ELF-1 (cell line): Measurements from ENCODE around the gene PACS2.
"Not testable (repeated sequence)": the region's sequence is repeated elsewhere in the genome, so short reads cannot be mapped to it uniquely, and the experiment has no call there.

Source experiments
- DNase-seq: peaks from one replicate; pipeline ENCODE4 v3.0.0-alpha.2; 2016; ENCODE audit warnings: low read depth, low spot score

Gene PACS2

DNA sequence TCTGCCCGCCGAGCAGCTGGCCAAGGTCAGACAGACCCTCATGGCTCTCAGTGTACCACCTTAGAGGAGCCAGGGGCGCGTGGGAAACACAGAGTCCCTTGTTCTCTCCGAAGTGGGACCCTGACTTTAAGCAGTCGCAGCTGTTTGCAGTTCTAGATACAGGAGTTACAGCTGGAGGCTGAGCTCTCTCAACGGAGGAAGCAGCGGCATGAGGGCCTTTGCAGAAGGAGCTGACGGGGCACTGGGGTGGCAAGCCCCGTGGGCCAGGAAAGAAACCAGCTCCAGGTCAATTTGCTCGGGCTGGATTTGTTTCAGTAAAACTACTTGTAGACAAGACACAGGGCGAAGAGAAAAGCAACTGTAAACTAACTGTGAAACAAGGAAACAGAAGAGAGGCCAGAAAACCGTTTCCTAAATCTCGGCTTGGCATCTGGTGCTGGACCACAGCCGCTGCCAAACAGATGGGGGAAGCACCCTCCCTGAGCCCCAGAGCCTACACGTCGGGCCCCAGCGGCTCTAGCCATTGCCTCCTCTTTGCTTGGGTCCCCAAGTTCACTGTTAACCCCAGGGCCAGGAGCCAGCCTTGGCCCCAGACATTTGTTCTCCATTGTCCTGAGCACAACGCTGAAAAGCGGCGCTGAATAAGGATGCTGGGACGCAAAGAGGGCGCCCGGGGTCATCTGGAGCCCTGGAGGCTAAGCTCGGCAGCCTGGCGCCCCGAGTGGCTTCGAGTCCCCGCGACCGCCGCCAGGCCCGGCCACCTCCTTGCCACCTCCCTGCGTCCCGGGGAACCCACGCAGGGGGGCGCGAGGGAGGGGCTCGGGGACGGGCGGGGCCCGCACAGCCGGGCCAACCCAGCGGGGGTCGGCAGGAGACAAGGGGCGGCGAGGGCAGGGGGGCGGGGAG lies 914 bp upstream of the PACS2 start:
- DNase-seq = no peak

DNA sequence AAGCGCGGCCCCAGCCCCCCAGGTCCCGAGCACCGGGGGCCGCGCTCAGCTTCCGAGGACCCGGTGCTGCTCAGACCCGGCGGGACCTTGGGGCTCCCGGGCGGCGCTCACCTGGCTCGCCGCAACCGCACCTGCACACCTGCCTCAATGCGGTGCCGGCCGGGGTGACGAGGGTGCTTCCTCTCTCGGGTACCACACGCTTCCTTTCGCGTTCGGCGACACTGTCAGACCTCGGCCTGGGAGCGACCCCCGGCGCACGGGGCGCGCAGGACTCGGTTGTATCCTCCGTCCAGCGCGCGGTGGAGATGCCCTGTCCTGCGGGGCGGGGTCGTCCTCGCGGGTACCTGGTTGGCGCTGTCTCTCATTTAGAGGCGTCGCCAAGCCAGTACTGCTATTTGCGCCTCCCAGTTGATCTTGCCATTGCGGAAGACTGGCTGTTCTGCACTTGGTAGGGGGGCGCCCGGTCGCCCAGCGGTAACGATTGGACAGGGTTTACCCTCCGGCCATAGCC lies 718 bp downstream of the PACS2 start:
- DNase-seq = no peak

DNA sequence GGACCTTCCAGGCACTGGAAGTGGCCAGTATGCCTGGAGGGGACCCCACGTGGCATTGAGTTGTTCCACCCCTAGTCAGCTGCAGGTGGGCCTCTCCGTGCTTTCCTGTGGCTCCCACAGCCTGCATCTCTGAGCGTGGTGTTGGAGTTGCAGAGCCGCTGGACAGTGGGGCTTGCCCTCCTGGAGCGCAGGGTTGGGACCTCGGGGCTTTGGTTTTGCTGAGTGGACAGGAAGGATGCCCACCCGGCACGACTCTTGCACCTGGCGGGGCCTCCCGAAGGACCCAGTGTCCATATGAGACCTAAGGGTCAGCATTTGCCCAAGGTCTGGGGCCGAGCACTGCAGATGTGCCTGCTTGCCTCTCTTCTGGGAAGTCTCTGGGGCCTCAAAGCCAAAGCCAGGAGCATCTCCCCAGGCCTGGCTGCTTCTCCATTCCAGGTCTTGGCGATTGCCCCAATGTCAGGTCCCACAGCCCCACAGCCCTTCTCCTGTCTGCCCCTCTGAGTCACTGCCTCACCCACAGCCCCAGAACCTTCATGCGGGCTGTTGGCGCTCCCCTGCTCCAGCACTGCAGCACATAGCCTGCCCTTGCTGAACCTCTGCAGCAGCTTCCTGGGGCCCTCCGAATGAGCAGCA lies 1.5 kb downstream of the PACS2 start:
- DNase-seq = no peak

DNA sequence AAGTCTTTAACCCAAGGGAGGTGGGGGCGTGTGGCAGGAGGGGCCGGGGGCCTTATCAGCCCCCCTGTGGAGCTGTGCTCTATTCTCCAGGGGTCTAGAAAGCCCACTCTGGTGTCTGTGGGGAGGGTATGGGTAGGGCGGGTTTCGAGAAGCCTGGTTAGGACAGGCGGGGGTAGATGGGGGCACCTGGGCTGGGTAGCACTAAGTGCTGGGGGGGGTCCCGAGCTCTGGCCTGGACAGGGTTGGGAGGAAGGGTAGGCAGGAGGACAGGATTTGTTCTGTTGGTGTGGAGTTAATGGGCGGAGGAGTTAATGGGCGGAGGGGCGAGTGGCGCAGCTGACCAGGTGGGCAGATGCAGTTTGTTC lies 2.0 kb downstream of the PACS2 start:
- no peak for DNase-seq

DNA sequence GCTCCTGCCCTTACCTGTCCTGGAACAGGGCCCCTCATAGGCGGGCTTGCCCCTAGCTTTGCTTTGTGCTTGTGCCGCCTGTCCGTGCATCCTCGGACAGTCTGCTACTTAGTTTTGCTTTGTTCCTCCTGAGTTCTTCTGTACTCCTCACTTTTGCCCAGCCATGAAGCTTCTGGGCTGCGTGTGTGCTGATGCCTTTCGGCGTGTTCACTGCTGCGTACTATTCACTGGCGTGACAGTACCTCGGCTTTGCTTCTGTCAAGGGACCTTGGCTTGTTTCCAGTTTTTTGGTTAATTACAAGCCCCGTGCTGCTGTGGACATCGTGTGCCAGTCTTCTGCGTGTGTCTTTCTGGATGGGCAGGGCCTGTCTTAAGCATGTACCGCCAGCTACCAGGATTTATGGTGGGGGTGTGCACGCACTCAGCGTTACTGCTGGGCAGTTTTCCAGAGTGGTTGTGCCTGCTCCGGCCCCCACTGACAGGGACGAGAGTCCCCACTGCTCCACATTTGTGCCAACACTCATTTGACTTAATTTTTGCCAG lies 2.5 kb downstream of the PACS2 start:
- no peak for DNase-seq

DNA sequence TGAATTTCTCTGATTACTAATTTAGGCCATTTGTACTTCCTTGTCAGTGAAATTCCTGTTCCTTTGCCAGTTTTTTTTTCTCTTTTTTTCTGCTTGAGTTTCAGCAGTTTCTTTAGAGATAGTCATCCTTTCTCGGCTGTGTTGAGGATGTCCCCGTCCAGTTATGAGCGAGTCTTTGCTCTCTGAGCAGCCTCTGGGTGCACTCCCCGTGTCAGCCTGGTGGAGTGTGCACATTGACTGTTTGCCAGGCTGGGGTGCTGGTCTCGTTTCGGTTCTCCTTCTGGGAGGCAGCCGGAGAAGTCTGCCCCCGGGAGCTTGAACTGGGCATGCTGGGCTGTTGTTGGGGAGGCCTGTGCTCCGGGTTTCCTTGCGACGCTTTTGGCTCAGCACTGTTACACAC lies 3.0 kb downstream of the PACS2 start:
- DNase-seq = no peak

DNA sequence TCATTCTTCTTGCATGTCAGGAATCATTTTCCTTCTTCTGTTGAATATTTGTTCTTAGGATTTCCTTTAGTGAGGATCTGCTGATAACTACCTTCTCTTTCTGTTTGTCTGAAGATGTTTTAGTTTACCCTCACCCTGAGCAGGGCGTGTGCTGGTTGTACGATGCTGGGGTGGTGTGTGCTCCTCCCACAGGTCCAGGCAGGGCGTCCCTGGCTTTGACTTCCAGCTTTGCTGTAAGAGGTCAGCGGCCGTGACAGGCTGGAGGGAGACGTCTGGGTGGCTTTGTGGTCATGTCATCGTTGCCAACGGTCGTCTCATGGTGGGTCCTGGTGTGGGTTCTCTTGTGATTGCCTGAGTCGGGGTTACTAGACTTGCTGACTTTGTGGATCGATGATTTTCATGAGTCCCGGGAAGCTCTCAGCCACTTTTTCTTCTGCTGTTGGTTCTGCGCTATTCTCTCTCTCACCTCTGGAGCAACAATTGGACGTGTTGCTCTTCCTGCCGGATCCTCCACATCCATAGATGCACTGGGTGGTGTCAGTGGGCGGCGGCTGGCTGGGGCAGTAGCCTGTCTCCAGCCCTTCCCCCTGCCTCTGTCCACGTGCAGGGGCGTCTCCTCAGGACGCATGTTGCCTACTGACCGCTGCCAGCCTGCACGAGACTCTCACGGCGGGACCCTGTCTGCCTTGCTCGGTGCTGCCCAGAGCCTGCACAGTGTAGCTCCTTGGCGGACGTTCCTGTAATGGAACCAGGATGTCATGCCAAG lies 8.4 kb downstream of the PACS2 start:
- no peak for DNase-seq

DNA sequence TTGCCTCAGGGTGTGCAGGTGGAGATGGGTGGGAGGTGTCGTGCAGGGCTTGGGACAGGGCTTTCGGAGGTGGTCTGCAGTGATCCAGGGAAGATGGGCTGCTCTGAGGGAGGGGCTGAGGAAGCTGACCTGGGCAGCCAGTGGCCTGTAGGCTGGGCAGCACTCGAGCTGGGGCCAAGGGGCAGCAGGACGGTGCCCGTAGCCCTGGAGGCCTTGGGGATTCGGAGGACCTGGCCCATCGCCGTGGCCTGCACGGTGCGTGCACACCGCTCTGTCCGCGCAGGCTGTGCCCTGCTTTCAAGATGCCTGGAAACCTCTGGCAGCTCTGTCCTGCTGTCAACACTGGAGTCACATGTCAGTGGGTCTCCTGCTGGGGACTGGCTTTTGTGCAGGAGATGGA lies 9.1 kb downstream of the PACS2 start:
- no peak for DNase-seq

DNA sequence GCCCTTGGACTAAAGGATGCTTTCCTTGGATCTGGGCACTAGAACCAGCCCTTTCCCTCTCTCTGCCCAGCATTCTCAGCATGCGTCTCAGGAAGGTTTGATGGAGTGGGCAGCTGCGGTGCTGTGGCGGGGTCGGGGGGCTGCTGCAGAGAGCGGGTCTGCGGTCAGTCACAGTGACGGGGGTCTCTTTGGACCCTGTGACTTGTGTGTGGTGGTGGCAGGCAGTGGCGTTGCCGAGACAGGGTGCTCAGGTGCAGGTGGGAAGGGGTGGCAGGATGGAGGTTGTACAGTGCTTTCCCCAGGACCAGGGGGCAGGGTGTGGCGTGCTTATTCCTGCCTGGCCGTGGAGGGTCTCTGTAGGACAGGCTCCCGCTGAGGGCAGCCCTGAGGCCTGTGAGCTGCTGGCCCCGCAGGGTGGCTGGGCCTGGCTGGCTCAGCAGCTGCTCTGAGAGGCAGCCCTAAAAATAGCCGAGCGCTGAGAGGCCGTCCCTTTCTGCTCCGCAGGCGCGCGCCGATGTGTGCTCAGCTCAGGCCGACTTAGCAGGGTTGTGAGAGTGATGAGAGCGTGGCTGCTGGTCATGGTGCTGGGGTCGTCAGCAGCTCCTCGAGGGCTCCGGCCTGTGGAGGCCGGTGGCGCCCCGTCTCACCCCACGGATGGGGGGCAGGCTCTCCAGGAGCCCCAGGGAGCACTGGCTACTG lies 9.7 kb downstream of the PACS2 start:
- DNase-seq = peak; percentile 56

DNA sequence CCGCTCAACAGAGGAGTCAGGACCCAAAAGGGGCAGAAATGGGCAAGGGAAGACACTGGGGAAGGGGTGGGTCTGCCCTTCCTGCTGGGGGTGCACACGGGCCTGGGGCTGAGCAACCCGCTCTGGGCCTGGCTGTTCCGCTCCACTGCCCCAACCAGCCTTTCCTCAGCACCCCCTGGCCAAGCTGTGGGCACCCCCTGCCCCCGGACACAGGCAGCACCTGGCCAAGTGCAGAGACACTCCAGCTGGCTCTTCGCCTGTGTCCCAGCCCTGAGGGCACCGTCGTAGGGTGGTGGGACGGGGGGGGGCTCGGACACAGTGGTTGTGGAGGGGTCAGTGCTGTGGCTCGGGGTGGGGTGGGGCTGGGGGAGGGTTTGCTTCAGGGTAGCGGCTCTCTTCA lies 10.3 kb downstream of the PACS2 start:
- DNase-seq = no peak

DNA sequence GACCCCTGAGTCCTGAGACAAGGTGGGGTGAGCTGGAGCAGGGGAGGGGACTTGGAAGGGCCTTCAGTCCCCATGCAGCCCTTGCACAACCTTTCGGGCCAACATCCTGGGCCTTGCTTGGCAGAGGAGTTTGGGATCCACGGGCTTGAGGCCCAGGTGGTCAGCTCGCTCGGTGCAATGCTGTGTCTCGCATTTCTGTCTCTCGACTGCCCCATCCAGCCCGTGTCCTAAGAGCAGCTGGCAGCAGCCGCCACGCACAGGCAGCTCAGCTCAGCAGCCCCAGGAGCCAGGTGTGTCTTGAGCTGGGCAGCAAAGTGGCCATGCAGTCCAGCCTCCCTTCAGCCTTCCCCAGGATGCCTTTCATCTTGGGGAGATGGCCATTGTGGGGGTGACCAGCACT lies 10.8 kb downstream of the PACS2 start:
- no peak for DNase-seq

DNA sequence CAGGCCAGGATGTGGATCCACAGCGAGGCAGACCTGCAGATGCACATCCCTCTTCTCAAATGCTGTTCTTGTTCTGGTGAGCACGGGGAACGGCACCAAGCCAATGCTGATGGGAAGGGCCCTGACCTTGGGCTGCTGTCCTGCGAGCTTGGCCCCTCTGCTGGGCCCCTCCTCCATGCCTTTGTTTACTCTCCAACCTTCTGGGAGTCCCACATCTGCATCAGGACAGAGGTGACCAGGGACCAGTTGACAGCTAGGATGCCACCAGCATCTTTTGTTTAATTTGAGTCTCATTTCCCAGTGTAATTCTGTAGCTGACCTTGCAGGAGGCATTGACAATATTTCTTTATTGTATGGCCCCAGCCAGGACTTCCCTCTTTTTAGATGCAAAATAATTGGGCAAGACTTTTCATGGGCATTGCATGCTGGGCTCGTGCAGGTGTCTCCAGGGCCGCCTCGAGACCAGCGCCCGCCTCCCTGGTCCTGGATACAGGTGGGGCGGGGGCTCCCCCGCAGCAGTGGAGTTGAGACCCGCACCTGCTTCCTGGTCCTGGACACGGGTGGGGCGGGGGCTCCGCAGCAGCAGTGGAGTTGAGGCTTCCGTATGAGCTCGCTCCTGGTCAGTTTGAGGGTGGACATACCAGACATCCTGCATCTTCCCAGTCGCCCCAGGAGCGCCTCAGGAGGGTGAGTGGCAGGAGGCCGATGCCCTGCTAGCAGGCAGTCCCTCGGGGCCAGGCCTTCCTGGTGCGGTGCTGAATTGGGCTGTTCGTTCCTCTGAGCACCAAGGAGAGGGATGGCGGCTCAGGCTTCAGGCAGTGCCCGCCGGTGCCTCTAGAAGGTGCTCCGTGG lies 11.4 kb downstream of the PACS2 start:
- no peak for DNase-seq

DNA sequence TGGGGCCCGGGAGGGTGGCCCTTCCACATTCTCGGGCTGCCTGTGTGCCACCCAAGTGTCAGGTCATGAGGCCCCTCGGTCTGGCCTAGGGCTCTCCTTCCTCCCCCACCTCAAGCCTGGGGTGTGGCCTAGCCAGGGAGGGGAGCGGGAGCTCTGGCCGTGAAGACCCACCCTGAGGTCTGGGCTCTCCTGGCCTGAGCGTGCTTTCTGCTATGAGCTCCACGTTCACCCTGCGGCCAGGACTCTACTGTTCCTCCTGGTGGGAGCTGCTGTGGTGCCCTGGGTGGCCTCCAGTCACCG lies 12.0 kb downstream of the PACS2 start:
- no peak for DNase-seq

DNA sequence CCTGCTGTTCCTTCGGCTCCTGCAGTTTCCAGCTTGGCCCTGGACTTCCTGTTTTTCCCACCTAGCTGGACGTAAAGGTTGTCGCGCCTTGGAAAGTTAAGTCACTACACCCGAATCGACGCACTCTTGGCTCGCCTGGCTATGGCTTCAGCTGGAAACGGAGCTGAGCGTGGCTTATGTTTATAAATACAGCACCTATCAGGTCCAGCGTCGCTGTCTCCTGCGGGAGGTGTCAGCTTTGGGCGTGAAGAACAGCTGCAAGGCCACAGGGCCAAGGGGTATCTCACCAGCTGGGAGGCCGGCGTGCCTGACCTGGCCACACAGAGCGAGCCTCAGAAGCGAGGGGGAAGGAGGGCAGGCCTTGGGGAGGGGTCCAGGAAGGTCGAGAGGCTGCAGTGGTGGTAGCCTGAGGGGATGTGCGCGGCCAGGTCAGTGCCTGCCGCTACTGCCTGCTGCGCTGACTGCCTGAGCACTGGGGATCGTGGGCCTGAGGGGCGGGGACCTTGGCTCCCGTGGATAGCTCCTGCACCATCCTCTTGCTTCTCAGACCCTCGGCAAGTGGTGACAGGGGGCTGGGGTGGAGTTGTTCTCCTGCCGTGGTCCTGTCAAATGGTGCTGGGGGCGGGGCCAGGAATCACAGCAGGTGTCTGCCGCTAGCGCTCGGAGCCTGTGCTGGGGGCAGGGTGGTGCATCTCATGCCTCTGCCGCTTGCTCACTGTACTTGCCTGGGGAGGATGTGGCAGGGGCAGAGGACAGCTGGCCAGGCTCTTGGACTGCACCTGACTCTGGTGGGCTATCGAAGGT lies 12.5 kb downstream of the PACS2 start:
- DNase-seq = peak; percentile 74

DNA sequence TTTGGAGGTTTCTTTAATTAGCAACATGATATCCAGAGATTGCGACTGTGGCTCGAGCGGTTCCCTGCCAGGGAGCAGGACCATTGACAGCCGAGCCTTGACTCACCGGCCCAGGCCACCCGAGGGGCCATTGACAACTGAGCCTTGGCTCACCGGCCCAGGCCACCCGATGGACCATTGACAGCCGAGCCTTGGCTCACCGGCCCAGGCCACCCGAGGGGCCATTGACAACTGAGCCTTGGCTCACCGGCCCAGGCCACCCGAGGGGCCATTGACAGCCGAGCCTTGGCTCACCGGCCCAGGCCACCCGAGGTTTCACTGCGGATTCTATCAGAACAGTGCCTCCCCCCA lies 13.1 kb downstream of the PACS2 start:
- not testable (repeated sequence) for DNase-seq

DNA sequence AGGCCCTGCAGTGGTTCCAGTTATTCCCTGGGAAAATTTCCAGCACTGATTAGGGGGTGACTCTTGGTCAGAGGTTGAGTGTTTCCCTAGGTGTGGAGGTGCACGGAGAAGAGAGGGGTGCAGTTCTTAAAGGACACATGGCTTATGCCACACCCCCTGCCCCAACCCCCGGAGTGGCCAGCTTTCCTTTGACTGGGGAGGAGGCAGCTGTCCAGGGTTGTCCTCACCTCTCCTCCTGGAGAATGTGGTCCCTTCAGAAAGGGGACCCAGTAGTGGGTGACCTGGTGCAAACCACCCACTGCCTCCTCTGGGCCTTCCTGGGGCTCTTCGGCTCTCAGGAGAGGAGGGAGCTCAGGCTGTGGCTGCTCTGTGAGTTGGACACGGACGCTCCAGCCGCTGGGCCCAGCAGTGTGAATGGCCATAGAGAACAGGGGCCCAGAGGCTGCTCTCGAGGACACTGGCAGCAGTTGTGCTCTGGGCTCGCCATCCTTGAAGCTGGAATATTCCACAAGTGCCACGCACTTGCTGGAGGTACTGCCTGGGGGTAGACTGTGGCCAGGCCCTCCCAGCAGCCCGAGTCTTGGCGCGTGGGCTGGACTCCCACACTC lies 13.6 kb downstream of the PACS2 start:
- DNase-seq = no peak

DNA sequence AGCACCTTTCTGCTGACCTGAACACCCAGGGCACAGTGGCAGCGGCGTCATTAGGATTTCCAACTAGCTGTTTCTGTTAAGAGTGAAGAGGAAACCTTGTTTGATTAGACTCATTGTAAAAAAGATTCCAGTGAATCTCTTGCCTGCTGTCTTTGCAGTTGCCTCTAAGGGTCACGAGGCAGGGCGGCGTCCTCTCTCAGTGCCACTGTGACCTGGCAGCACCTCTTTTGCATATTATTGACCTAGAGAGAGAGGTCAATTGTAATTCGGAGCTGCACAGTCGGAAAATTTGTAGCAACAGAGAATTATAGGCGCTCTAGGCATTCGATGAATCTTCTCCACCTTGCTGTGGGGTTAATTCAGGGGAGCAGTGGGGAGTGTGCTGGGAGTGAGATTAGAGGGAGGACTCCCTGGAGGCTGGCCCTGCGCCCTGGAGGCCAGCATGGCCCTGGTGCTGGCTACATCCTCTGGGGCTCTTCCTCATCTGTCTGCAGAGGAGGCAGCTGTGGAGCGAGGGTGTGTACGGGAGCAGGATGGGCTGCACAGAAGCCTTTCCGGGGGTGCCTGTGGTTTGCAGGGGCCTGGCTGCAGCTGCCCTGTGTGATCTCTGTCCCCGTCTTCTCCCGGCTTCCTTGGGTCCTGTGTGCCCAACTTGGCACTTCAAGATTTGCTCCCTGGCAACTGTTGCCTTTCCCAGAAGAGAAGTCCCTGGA lies 14.3 kb downstream of the PACS2 start:
- DNase-seq = no peak

DNA sequence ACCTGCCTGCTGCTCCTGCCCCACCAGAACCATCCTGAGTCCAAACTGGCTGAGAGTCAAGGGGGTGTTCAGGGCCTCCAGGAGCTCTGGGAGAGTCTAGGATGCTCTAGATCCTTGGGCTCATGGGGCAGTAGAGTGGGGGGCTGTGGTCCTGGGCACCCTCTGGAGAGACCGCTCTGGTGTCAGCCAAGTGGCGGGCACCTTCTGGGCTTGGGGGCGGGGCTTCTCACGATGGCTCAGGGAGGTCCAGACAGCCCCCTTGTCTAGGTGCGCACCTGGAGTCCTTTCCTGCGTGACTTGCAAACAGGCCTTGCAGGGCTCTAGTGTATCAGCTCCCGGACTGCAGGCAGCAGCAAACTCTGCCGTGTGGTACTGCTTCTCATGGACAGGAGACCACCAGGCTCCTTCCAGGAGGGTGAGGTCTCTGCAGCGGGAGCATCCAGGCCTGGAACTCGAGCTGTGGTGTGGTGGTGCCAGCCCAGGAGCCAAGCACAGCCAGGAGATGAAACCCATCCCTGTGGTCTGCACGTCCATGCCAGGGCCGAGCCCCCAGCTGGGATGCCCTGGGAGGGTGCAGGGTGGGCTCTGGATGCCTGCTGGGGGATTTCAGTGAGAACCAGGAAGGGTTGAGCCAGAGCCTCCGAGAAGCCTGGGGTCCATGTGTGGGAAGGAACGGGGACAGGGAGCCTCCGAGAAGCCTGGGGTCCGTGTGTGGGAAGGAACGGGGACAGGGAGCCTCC lies 15.0 kb downstream of the PACS2 start:
- DNase-seq = no peak
